GM18873 (cell line): Measurements from ENCODE around the gene MLLT10.
A peak's percentile ranks its signal among the peaks of the same experiment; 100 is the strongest.

ENCODE experiments used
- ATAC-seq: cut with Tn5 transposase; IDR thresholded peaks from one replicate; pipeline ENCODE4 v1.9.1; 2021; ENCODE audit warnings: mild to moderate bottlenecking, moderate library complexity, moderate number of reproducible peaks; ENCODE audit not compliant: unreplicated experiment, low FRiP score

MLLT10 gene

DNA sequence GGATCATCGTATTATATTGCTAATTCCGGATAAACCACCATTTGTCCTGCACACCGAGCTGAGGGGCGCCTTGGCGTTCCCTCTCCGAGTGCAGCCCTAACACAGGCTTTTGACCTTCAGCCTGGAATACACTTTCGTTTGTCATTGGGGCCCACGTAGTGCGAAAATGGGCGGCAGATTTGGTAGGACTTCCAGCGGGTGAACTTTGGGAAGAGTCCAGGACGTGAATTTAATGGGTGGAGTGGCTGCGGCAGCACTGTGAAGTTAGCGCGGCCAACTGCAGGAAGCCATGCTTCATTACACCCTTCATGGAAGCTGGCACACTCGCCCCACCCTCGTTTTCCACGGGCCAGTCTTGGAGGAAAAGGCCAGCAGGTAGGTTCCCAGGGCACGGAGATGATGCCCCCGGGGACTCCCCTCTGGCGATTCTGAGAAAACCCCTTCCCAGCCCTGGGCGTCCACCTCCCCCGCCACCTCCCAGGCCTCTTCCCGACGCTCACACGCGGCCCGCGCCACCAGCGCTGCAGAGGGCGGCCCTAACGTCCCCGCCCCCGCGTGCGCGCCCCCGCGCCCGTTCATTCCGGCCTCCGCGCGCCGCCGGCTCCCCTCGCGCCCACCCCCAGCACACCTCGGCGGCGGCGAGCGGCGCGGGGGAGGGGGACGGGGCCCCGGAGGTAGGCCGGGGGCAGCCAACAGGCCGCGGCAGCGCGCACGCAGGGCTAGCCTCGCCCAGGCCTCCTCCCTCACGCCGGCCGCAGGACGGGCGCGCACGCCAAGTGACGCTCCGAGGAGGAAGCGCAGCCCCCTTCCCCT is at the start of gene MLLT10:
Gene MLLT10 (plus strand): TSS at position 766 of the 813 bp plus-strand sequence. CDS start 413 bp downstream, outside the sequence.
- peak; percentile 72 for ATAC-seq

DNA sequence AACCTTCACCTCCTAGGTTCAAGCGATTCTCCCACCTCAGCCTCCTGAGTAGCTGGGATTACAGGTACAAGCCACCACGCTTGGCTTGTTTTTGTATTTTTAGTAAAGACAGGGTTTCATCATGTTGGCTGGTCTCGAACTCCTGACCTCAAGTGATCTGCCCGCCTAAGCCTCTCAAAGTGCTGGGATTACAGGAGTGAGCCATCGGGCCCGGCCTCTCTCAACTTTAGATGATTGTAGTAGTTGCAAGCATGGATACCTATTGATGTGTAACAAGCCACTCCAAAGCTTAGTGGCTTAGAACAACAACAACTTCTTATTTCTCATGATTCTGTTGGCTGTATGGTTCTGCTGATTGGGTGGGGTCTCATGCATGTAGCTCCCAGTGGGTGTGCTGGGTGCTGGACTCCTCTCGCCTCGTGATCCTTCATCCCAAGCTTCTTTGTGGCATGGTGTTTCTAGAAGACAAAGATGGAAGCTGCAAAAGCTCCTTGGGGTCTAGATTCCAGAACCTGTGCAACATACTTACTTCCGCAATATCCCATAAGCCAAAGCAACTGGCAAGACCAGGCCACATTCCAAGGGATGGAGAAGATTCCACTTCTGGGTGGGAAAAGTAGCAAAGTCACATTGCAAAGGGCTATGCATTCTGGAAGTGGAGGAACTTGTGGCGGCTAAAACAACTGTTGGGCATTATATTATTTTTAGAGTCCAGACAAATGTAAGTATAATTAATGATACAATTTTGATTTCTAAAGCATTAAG is 46.4 kb upstream of the MLLT10 start:
- no peak for ATAC-seq

DNA sequence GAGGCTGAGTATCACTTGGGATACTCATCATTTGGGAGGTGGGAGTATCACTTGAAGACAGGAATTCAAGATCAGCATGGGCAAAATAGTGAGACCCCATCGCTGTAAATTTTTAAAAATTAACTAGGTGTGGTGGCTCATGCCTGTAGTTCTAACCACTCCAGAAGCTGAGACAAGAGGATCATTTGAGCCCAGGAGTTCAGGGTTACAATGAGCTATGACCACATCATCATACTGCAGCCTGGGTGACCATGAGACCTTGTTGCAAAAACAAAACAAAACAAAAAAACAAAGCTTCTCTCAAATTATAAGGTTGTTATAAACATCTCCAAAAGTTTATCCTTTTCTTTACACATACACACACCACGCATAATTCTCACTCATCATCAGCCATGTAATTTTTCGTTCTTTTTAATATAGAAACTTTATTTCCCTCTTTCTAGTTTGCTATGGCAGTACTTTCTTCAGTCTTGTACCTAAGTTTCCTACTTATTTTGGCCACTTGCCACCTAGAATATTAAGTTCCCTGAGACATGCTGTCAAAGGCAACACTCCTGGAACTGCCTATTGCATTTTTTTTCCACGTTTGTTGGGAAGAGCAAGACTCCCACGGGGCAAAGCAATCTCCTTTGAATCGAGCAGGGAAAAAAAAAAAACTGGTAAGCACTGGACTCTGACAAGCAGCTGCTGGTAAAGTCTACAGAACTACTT is 45.6 kb upstream of the MLLT10 start:
- ATAC-seq: no peak

GRCh38 chr10:21488957-21489446 is 45.0 kb upstream of the MLLT10 start:
- no peak for ATAC-seq

DNA sequence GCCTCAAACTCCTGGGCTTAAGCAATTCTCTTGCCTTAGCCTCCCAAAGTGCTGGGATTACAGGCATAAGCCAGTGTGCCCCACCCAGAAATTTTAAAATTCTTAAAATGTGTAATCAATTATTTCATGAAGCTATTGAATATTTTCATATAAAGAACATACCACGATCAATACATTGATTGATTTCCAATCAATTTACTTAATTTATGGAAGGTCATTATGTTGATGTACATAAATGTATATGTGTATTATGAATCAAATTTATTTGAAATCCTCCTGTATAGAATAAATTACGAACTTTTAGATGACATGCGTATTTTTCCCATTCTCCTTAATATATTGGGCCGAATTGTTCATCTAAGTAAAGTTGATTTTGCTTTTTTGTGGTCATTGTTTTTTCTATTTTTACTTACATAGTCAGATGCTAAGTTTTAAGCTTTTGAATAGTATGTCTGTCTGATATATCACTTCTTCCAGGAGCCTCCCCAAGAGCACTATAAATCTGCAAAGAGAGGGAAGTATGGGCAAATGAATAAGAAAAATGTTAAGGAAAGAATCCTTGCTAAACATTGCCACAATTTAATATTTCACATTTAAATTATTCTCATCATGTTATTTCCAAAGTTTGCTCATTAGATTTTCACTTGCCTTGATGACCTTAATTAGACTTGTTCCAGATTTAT is 43.9 kb upstream of the MLLT10 start:
- no peak for ATAC-seq

- no peak for ATAC-seq
Observed at GRCh38 chr10:21490711-21491105, 43.3 kb upstream of the MLLT10 start.

DNA sequence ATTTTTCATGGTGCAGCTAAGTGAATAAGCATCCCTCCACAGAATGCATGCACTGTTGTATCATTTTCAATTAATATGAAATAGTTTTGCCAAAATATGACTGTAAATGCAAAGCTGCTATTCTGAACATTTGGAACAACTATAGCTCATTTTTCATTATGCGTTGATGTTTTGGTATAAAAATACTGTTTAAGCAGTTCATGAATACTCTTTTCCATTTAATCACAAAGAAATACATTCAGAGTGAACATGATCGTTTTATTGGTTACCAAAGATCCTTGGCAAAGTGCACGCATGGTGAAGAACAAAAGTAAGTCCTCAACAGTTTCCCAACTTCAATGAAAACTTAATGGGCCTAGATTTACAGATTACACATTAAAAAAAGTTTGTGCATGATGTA is 41.6 kb upstream of the MLLT10 start:
- ATAC-seq: no peak

DNA sequence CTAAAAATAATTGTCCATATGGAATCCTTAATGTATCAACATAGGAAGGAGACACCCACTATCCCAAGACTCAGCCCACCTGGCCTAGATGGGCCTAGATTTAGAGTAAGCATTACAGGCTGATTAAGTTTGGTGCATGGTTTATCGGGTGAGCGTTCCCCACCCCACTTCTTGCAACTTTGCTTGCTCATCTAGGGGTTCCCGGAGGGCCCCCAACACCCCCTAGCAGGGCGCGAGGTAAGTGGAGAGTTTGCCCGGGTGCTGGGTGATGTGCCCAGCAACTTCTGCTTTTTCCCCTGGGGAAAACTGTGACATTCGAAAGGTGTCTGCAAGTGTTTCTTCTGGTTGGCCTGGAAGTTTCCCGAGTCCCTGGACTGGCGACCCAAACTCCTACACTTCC is 40.2 kb upstream of the MLLT10 start:
- no peak for ATAC-seq

DNA sequence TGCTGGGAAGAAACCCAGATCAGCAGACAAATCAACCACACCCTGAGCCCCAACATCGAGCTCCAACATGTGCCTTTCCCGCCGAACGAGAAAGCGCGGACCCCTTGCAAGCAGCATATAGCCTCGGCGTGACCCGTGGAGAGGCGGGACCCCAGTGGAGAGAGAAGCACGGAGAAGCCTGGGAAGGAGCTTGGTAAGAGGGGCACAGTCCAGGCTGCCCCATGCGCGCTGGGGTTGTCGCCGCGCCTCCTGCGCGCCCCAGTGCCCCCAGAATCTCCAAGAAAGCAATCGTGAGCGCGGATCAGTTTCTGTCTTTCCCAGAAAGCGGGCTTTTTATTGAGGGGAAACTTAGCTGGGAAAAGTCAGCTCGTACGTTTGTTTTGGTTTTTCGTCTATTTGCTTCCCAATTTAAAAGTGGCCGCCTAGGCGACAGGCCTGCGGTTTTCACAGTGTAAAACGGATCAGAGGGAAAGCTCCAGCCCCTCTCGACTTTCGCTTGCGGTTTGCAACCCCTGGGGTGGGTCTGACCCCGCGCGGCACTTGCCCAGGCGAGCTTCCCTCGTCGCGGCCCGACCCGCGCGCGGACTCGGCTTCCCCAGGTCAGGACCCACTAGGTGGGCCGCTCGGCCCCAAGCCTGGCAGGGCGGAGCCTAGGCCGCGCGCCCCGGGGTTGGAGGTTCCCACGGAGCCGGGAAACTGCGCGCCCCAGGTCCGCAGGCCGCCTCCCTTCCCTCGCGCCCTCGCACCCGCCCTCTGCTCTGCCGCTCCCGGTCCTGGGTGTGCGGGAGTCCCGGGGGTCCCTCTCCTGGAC is 39.6 kb upstream of the MLLT10 start:
- no peak for ATAC-seq

- ATAC-seq: no peak
Observed at GRCh38 chr10:21495002-21495751, 38.9 kb upstream of the MLLT10 start.

DNA sequence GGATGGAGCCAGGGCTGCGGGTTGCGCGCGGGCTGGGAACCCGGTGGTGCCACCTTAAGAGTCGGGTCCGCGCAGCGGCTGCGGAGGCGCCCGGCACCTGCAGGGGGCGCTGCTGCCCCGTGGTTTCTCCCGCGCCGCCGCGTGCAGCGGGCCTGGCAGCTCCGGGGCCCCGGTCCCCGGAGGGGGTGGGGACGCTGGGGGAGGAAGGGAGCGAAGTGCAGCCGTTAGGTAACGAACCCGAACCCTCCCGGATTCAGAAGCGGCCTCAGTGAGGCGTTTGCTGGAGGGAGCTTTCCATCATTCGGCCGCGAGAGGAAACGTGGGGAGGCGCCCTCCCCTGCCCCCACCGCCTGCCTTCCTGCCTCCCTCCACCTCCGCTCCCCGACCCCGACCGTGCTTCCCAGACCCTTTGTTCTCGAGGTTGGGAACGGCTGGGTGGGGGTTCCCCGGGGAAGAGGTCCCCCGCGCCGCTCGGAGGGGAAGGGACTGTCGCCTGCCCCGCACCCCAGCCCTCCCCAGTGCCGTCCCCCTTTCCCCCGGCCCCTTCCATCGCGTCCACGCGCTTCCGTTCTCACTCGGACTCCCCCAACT is 38.2 kb upstream of the MLLT10 start:
- peak; percentile 42 for ATAC-seq

DNA sequence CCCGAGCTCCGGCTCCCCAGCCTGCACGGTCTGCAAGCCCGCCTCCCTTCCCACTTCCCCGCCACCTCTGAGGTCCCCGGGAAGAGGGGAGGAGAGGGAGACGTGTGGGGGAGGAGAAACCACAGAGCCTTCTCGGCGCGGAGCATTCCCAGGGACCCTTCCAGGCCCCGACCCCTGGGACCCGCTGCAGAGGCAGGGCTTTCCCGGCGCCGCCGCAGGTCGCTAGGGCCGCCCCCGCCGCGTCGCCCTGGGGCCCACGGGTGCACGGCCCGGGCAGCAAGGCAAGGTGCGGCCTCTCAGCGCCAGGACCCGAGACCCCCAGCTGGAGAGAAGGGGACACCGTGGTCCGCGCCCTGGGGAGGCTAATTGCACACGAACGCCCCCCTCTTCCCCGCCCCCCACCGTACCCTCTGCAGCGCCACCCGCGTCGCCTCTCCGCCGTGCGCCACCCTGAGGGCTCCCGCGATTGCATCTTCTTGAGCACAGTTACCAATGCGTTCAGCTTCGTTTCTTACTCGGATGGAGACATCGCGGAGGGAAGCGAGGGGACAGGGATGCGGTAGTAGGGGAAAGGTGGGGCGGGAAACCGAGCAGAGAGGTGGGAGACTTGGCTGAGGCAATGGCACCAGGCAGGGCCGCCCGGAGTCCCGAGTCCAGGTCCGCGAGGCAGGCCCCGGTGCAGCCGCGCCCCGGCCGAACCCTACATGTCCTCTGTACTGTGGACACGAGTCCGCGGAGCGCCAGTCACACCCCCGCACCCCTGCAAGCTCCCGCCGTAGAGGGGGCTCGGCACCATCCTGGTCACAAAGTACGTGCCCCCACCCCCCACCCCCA is 37.5 kb upstream of the MLLT10 start:
- ATAC-seq: no peak

GRCh38 chr10:21497177-21497807 is 36.7 kb upstream of the MLLT10 start:
- no peak for ATAC-seq

DNA sequence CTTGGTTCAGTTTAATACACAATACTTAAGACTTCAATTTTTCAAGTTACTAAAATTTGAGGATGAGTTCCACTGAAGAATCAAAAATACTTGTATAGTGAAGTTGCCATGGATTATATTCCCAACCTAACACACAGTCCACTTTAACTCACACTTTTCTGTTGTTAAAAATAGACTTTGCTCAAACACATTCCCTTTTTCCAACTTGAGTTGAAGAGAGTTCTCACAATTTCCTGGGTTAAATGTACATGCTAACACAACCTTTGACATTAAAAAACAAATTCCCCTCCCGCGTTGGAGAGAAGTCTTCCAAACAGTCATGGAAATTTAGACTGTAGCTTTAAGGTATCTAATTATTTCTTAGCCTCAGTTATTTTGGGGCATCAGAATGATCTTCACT is 35.7 kb upstream of the MLLT10 start:
- ATAC-seq: no peak

DNA sequence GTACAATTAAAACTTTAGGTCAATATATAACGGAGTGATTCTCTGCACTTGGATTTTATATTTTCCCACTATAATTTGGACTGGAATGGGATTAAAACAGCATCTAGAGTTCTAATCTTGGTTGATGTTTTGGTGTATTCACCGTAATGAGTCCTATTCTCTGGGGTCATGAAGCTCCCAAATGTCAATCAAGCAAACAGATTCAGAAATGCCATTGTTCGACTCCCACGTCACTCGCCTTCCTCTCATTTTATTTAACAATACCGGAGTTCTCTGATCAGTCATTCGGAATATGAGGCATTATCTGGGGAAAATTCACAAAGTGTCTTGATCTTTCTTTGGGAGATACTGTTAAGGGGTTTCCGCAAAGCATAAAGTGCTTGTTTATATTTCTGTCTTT is 35.0 kb upstream of the MLLT10 start:
- no peak for ATAC-seq

GRCh38 chr10:21499701-21500577 is 34.1 kb upstream of the MLLT10 start:
- no peak for ATAC-seq
